Renal cortical epithelial cell (primary cell): ENCODE data around the gene CCDC57. TPM values are rescaled to one million over a fixed set of nuclear protein-coding genes. Genes with fewer than 3 reads are reported as not detected.

Experiments
- total RNA-seq: library from RNA; depleted of rRNA; stranded (reverse); fragments of >200 nt; gene quantifications from 2 replicates; pipeline ENCODE4 v1.2.3, GENCODE V29; 2014

CCDC57 gene
- total RNA-seq, 1 donor from 2014 or later, result 28.2 TPM

Other genes starting within 250 kb of the CCDC57 start
- gene ASPSCR1, start 235.2 kb downstream of the CCDC57 start, total RNA-seq, result 12.6 and 18.8 TPM in 2 replicates
- 13.6 and 63.6 TPM in 2 replicates for gene CENPX, start 190.0 kb downstream of the CCDC57 start, total RNA-seq
- gene LRRC45, start 189.5 kb downstream of the CCDC57 start, total RNA-seq, result 15.2 and 15.8 TPM in 2 replicates
- 7.7 and 16.8 TPM in 2 replicates for gene RAC3, start 181.2 kb downstream of the CCDC57 start, total RNA-seq
- gene DCXR, start 175.1 kb downstream of the CCDC57 start, total RNA-seq, result 19.4 and 35.4 TPM in 2 replicates
- 27.3 and 31.0 TPM in 2 replicates for gene RFNG, start 161.0 kb downstream of the CCDC57 start, total RNA-seq
- gene GPS1, start 160.9 kb downstream of the CCDC57 start, total RNA-seq, result 112 and 119 TPM in 2 replicates
- 66.3 and 79.9 TPM in 2 replicates for gene DUS1L, start 147.0 kb downstream of the CCDC57 start, total RNA-seq
- gene FASN, start 114.6 kb downstream of the CCDC57 start, total RNA-seq, result 84.0 and 103 TPM in 2 replicates
- 290 and 393 TPM in 2 replicates for gene SLC16A3, start 16.2 kb upstream of the CCDC57 start, total RNA-seq
- 55.4 and 115 TPM in 2 replicates for gene CSNK1D, start 60.9 kb upstream of the CCDC57 start, total RNA-seq
- not detected in 2 replicates for gene CD7, start 104.8 kb upstream of the CCDC57 start, total RNA-seq
- 2.4 and 7.8 TPM in 2 replicates for gene SECTM1, start 120.9 kb upstream of the CCDC57 start, total RNA-seq
- gene TEX19, start 146.4 kb upstream of the CCDC57 start, total RNA-seq, result 0.05 TPM in 1 of 2 replicates, not detected in the other
- 0.10 TPM in 1 of 2 replicates, not detected in the other for gene UTS2R, start 158.9 kb upstream of the CCDC57 start, total RNA-seq
- 8.5 and 21.7 TPM in 2 replicates for gene HEXD, start 205.5 kb upstream of the CCDC57 start, total RNA-seq
- gene OGFOD3, start 205.7 kb upstream of the CCDC57 start, total RNA-seq, result 37.2 and 48.7 TPM in 2 replicates
- gene CYBC1, start 237.9 kb upstream of the CCDC57 start, total RNA-seq, result 30.6 and 100 TPM in 2 replicates
- 31.1 and 52.4 TPM in 2 replicates for gene NARF, start 245.9 kb upstream of the CCDC57 start, total RNA-seq